Endothelial cell of umbilical vein (primary cell): ENCODE results near the gene C9. TPM values are rescaled to one million over a fixed set of nuclear protein-coding genes. Genes with fewer than 3 reads are reported as not detected.

Experiments used
- polyA plus RNA-seq, 4 experiments: library from polyadenylated mRNA; depleted of rRNA in 3 of 4; stranded (reverse) in 3 of 4; unstranded in 1 of 4; fragments of >200 nt; gene quantifications; 2 replicates each; pipeline versions ENCODE4 v1.2.1 to v1.2.3, GENCODE V29; 2011 to 2012; ENCODE audit warnings: missing spikeins in 1 of 4
- total RNA-seq: library from RNA; stranded (reverse); gene quantifications from 2 replicates; pipeline ENCODE4 v1.2.3, GENCODE V29; 2021

Gene C9
- total and polyA plus RNA-seq, 2 donors (not counting 3 experiments of a cell fraction or from before 2014, with no cell fraction given) = 0.33 TPM; not detected in 1

Other genes starting within 250 kb of the C9 start
- 0.44 TPM in 1 of 2 replicates, not detected in the other for gene FYB1, start 144.9 kb downstream of the C9 start, total RNA-seq
- not detected in 2 replicates for gene FYB1, start 144.9 kb downstream of the C9 start, polyA plus RNA-seq
- gene DAB2, start 60.5 kb upstream of the C9 start, total RNA-seq = 245 and 283 TPM in 2 replicates
- 168 TPM in 2 replicates for gene DAB2, start 60.5 kb upstream of the C9 start, polyA plus RNA-seq